Large intestine (tissue), 12 donors: ENCODE measurements around the gene PTP4A2. TPM values are rescaled to one million over a fixed set of nuclear protein-coding genes. Genes with fewer than 3 reads are reported as not detected.

Experiments used
- DNase-seq, 2 donors: peaks; one replicate each; pipeline versions ENCODE4 v3.0.0 to v3.0.0-alpha.2; 2013
- H3K27ac ChIP-seq: one replicate; pipeline ENCODE4 v1.5.1; 2013; ENCODE audit warnings: low read length
- H3K27me3 ChIP-seq: 2 replicates; pipeline ENCODE4 v1.6.1; 2013; ENCODE audit warnings: low read length; ENCODE audit not compliant: control insufficient read depth, insufficient read depth
- H3K36me3 ChIP-seq: 2 replicates; pipeline ENCODE4 v1.6.1; 2013; ENCODE audit warnings: low read length; ENCODE audit not compliant: control insufficient read depth, insufficient read depth
- H3K4me1 ChIP-seq: one replicate; pipeline ENCODE4 v1.6.1; 2013; ENCODE audit warnings: low read length; ENCODE audit not compliant: control insufficient read depth, insufficient read depth
- H3K4me3 ChIP-seq: one replicate; pipeline ENCODE4 v1.5.1; 2013; ENCODE audit warnings: low read length
- H3K9me3 ChIP-seq: one replicate; pipeline ENCODE4 v1.6.1; 2013; ENCODE audit warnings: mild to moderate bottlenecking, low read depth, low read length, moderate library complexity; ENCODE audit not compliant: control insufficient read depth
- WGBS: methylation state at CpG from one replicate; pipeline ENCODE4 v1.1.5; 2013; ENCODE audit warnings: low lambda C conversion rate; ENCODE audit not compliant: insufficient coverage; 5-methylcytosine and 5-hydroxymethylcytosine counted together
- long read RNA-seq, 11 donors: transcript quantifications; one replicate each; lab custom pipeline, GENCODE V29; 2026
- polyA plus RNA-seq: library from polyadenylated mRNA; unstranded; fragments of 120-200 nt; gene quantifications from one replicate; pipeline ENCODE4 v1.2.1, GENCODE V29; 2013

The PTP4A2 gene
- polyA plus RNA-seq: 188 TPM
- long read RNA-seq, donor 1, transcript PTP4A2-201 (4 exons, 1,032 nt): minor isoform, 14 of 161 reads
- long read RNA-seq, donor 1, transcript PTP4A2-218 (5 exons, 3,353 nt): major isoform, 82 of 161 reads
- long read RNA-seq, donor 1, transcript PTP4A2-221 (6 exons, 3,921 nt): minor isoform, 21 of 161 reads
- long read RNA-seq, donor 1, partial matches to known transcripts: 38 of 161 reads
- long read RNA-seq, donor 1, other reads (novel, unspliced or antisense): 0 of 161 reads
- long read RNA-seq, donor 2, transcript PTP4A2-205 (2 exons, 651 nt): minor isoform, 14 of 382 reads
- long read RNA-seq, donor 2, transcript PTP4A2-218 (5 exons, 3,353 nt): major isoform, 210 of 382 reads
- long read RNA-seq, donor 2, transcript PTP4A2-221 (6 exons, 3,921 nt): minor isoform, 55 of 382 reads
- long read RNA-seq, donor 2, transcript PTP4A2-201 (4 exons, 1,032 nt): minor isoform, 24 of 382 reads
- long read RNA-seq, donor 2, partial matches to known transcripts: 63 of 382 reads
- long read RNA-seq, donor 2, other reads (novel, unspliced or antisense): 6 of 382 reads
- long read RNA-seq, donor 3: 0 reads
- long read RNA-seq, donor 4, transcript PTP4A2-218 (5 exons, 3,353 nt): major isoform, 11 of 33 reads
- long read RNA-seq, donor 4, partial matches to known transcripts: 16 of 33 reads
- long read RNA-seq, donor 4, other reads (novel, unspliced or antisense): 0 of 33 reads
- long read RNA-seq, donor 5, transcript PTP4A2-221 (6 exons, 3,921 nt): minor isoform, 24 of 151 reads
- long read RNA-seq, donor 5, transcript PTP4A2-218 (5 exons, 3,353 nt): major isoform, 71 of 151 reads
- long read RNA-seq, donor 5, transcript PTP4A2-201 (4 exons, 1,032 nt): minor isoform, 5 of 151 reads
- long read RNA-seq, donor 5, partial matches to known transcripts: 47 of 151 reads
- long read RNA-seq, donor 5, other reads (novel, unspliced or antisense): 0 of 151 reads
- long read RNA-seq, donor 6, transcript PTP4A2-218 (5 exons, 3,353 nt): major isoform, 79 of 388 reads
- long read RNA-seq, donor 6, transcript PTP4A2-205 (2 exons, 651 nt): minor isoform, 6 of 388 reads
- long read RNA-seq, donor 6, transcript PTP4A2-201 (4 exons, 1,032 nt): minor isoform, 8 of 388 reads
- long read RNA-seq, donor 6, transcript PTP4A2-221 (6 exons, 3,921 nt): minor isoform, 38 of 388 reads
- long read RNA-seq, donor 6, partial matches to known transcripts: 155 of 388 reads
- long read RNA-seq, donor 6, other reads (novel, unspliced or antisense): 98 of 388 reads
- long read RNA-seq, donor 7, transcript PTP4A2-221 (6 exons, 3,921 nt): major isoform, 23 of 65 reads
- long read RNA-seq, donor 7, transcript PTP4A2-218 (5 exons, 3,353 nt): minor isoform, 17 of 65 reads
- long read RNA-seq, donor 7, partial matches to known transcripts: 18 of 65 reads
- long read RNA-seq, donor 7, other reads (novel, unspliced or antisense): 0 of 65 reads
- long read RNA-seq, donor 8, transcript PTP4A2-201 (4 exons, 1,032 nt): minor isoform, 13 of 174 reads
- long read RNA-seq, donor 8, transcript PTP4A2-221 (6 exons, 3,921 nt): minor isoform, 46 of 174 reads
- long read RNA-seq, donor 8, transcript PTP4A2-205 (2 exons, 651 nt): minor isoform, 7 of 174 reads
- long read RNA-seq, donor 8, transcript PTP4A2-218 (5 exons, 3,353 nt): major isoform, 83 of 174 reads
- long read RNA-seq, donor 8, partial matches to known transcripts: 18 of 174 reads
- long read RNA-seq, donor 8, other reads (novel, unspliced or antisense): 0 of 174 reads
- long read RNA-seq, donor 9, transcript PTP4A2-218 (5 exons, 3,353 nt): major isoform, 72 of 143 reads
- long read RNA-seq, donor 9, transcript PTP4A2-201 (4 exons, 1,032 nt): minor isoform, 7 of 143 reads
- long read RNA-seq, donor 9, transcript PTP4A2-221 (6 exons, 3,921 nt): minor isoform, 24 of 143 reads
- long read RNA-seq, donor 9, partial matches to known transcripts: 31 of 143 reads
- long read RNA-seq, donor 9, other reads (novel, unspliced or antisense): 0 of 143 reads
- long read RNA-seq, donor 10, transcript PTP4A2-206 (2 exons, 1,551 nt): minor isoform, 5 of 150 reads
- long read RNA-seq, donor 10, transcript PTP4A2-218 (5 exons, 3,353 nt): major isoform, 62 of 150 reads
- long read RNA-seq, donor 10, transcript PTP4A2-221 (6 exons, 3,921 nt): minor isoform, 45 of 150 reads
- long read RNA-seq, donor 10, partial matches to known transcripts: 30 of 150 reads
- long read RNA-seq, donor 10, other reads (novel, unspliced or antisense): 0 of 150 reads
- long read RNA-seq, donor 11, transcript PTP4A2-218 (5 exons, 3,353 nt): major isoform, 44 of 170 reads
- long read RNA-seq, donor 11, transcript PTP4A2-221 (6 exons, 3,921 nt): minor isoform, 34 of 170 reads
- long read RNA-seq, donor 11, partial matches to known transcripts: 88 of 170 reads
- long read RNA-seq, donor 11, other reads (novel, unspliced or antisense): 0 of 170 reads

- Histone ChIP-seq H3K27me3 (no peaks in the 10 kb centered on the region), H3K4me3 (peak within 1 kb of the TSS; percentile 86), H3K27ac (peak within 1 kb of the TSS; percentile 96), H3K36me3 (no peaks in the 10 kb centered on the region), H3K9me3 (no peaks in the 10 kb centered on the region), H3K4me1 (peaks cover 35% of the 10 kb centered on the region)
- WGBS: no CpG with 5 or more reads among the region's 82 CpGs
- DNase-seq: peak; percentile 95 to 98
Measured at GRCh38 chr1:31938184-31938975, at the start of gene PTP4A2. Gene PTP4A2 (minus strand): TSS chr1:31938368. CDS start chr1:31919065, 19,303 bp downstream.

- WGBS: no CpG with 5 or more reads among the region's 9 CpGs
- no peaks in the 10 kb centered on the region for H3K36me3 ChIP-seq
- H3K27me3 ChIP-seq: no peaks in the 10 kb centered on the region
- no peak for DNase-seq
- no peaks in the 10 kb centered on the region for H3K9me3 ChIP-seq
- peaks cover 2% of the 10 kb centered on the region for H3K4me1 ChIP-seq
- H3K4me3 ChIP-seq: no peak overlapping the region
- no peak overlapping the region for H3K27ac ChIP-seq
Measured at GRCh38 chr1:31987135-31987619, 49.0 kb upstream of the PTP4A2 start.

- H3K27ac ChIP-seq: no peak overlapping the region
- H3K9me3 ChIP-seq: no peaks in the 10 kb centered on the region
- DNase-seq: no peak
- H3K27me3 ChIP-seq: no peaks in the 10 kb centered on the region
- WGBS: no CpG with 5 or more reads among the region's 4 CpGs
- no peak overlapping the region for H3K4me3 ChIP-seq
- H3K4me1 ChIP-seq: peaks cover 2% of the 10 kb centered on the region
- H3K36me3 ChIP-seq: no peaks in the 10 kb centered on the region
Measured at GRCh38 chr1:31985430-31985829, 47.3 kb upstream of the PTP4A2 start.

GRCh38 chr1:31984419-31985347 lies 46.5 kb upstream of the PTP4A2 start:
- no peak overlapping the region for H3K4me3 ChIP-seq
- H3K4me1 ChIP-seq: peaks cover 2% of the 10 kb centered on the region
- H3K9me3 ChIP-seq: no peaks in the 10 kb centered on the region
- no peaks in the 10 kb centered on the region for H3K36me3 ChIP-seq
- no peaks in the 10 kb centered on the region for H3K27me3 ChIP-seq
- WGBS: no CpG with 5 or more reads among the region's 6 CpGs
- no peak for DNase-seq
- no peak overlapping the region for H3K27ac ChIP-seq

GRCh38 chr1:31981972-31982371 lies 43.8 kb upstream of the PTP4A2 start:
- Histone ChIP-seq H3K27me3 (no peaks in the 10 kb centered on the region), H3K27ac (no peak overlapping the region), H3K4me1 (peaks cover 2% of the 10 kb centered on the region), H3K9me3 (no peaks in the 10 kb centered on the region), H3K36me3 (no peaks in the 10 kb centered on the region), H3K4me3 (no peak overlapping the region)
- DNase-seq: no peak
- WGBS: 49% methylated on average over 2 of the region's 3 CpGs

- Histone ChIP-seq H3K36me3 (no peaks in the 10 kb centered on the region), H3K4me3 (no peak overlapping the region), H3K27ac (no peak overlapping the region), H3K9me3 (no peaks in the 10 kb centered on the region), H3K4me1 (peaks cover 2% of the 10 kb centered on the region), H3K27me3 (no peaks in the 10 kb centered on the region)
- no peak for DNase-seq
- no CpG with 5 or more reads among the region's 2 CpGs for WGBS
Measured at GRCh38 chr1:31981456-31981839, 43.3 kb upstream of the PTP4A2 start.

GRCh38 chr1:31980835-31981455 lies 42.8 kb upstream of the PTP4A2 start:
- DNase-seq: no peak
- Histone ChIP-seq H3K9me3 (no peaks in the 10 kb centered on the region), H3K4me1 (peaks cover 2% of the 10 kb centered on the region), H3K4me3 (no peak overlapping the region), H3K27ac (no peak overlapping the region), H3K27me3 (no peaks in the 10 kb centered on the region), H3K36me3 (no peaks in the 10 kb centered on the region)
- WGBS: 67% methylated on average over 1 of the region's 10 CpGs
